K562 (cell line): ENCODE results near the gene PPM1H. TPM values are rescaled to one million over a fixed set of nuclear protein-coding genes. Genes with fewer than 3 reads are reported as not detected.

ENCODE experiments used
- ATAC-seq: fragments of 200-7000 bp; cut with Tn5 transposase; 3 replicates; pipeline ENCODE4 v1.9.1; 2020; ENCODE audit warnings: moderate library complexity
- BruUV-seq: library from RNA; stranded (reverse); fragments of 400-500 nt; replicated peaks from 2 replicates; lab custom pipeline; 2021; lab: Mats Ljungman, UMichigan
- CTCF ChIA-PET: fragments of 300-600 bp; formaldehyde crosslinking; extraction: SDS; loops from one replicate; lab custom pipeline; 2021; ENCODE audit warnings: low intra/inter-chr PET ratio; lab: Yijun Ruan, JAX
- POLR2A ChIA-PET: fragments of 300-600, 350-650 bp; sonication (Branson Sonifier 250); formaldehyde crosslinking; extraction: SDS; loops from one replicate; lab custom pipeline; 2021; ENCODE audit warnings: antibody characterized with exemption, inconsistent platforms; lab: Yijun Ruan, JAX
- DNase-seq, 4 experiments: peaks; one replicate each; pipeline versions ENCODE4 v3.0.0 to v3.0.0-alpha.2; 2011 to 2018; ENCODE audit warnings: low spot score in 3 of 4, mixed read lengths in 3 of 4; ENCODE audit errors: extremely low read depth in 1 of 4
- FAIRE-seq: peaks from 2 replicates; lab custom pipeline; 2011; peaks lifted over from hg19 to GRCh38; lab: Jason Lieb, UNC
- H2AFZ ChIP-seq: 2 replicates; pipeline ENCODE4 v1.6.0; 2011; ENCODE audit warnings: low read depth, low read length, control low read depth, inconsistent platforms
- H3K27ac ChIP-seq: fragments of 200-600 bp; 3 replicates; pipeline ENCODE4 v1.8.0; 2011; ENCODE audit warnings: low read depth, mild to moderate bottlenecking, control low read depth, inconsistent platforms, low read length, moderate library complexity, mixed read lengths; ENCODE audit errors: extremely low read depth
- H3K27me3 ChIP-seq, 2 experiments: fragments of 300-600 bp in 1 of 2; 2 replicates in 1 of 2; 3 replicates in 1 of 2; pipeline versions ENCODE4 v1.6.0 to v1.8.0; 2011; ENCODE audit warnings: inconsistent platforms in 2 of 2, low read length in 2 of 2, mild to moderate bottlenecking in 1 of 2, mixed read lengths in 1 of 2, moderate library complexity in 1 of 2; ENCODE audit not compliant: control insufficient read depth in 2 of 2, insufficient read depth in 2 of 2
- H3K36me3 ChIP-seq: fragments of 300-600 bp; 3 replicates; pipeline ENCODE4 v1.8.0; 2011; ENCODE audit warnings: mild to moderate bottlenecking, low read length, inconsistent platforms; ENCODE audit not compliant: control insufficient read depth, insufficient read depth
- H3K4me1 ChIP-seq, 2 experiments: fragments of 200-600 bp in 1 of 2; replicated peaks in 1 of 2; 2 replicates in 1 of 2; 3 replicates in 1 of 2; pipeline versions ENCODE4 v1.5.1 to v1.8.0; 2011; ENCODE audit warnings: inconsistent platforms in 2 of 2, low read length in 2 of 2, mild to moderate bottlenecking in 1 of 2, mixed read lengths in 1 of 2, moderate library complexity in 1 of 2; ENCODE audit not compliant: control insufficient read depth in 2 of 2, insufficient read depth in 2 of 2
- H3K4me2 ChIP-seq: 2 replicates; pipeline ENCODE4 v1.6.1; 2011; ENCODE audit warnings: low read length, control low read depth, inconsistent platforms, mixed read lengths; ENCODE audit not compliant: insufficient read depth
- H3K4me3 ChIP-seq: fragments of 200-600 bp; sonication (generic), shearing (Covaris generic); 2 replicates; pipeline ENCODE4 v1.5.1; 2016; ENCODE audit warnings: control low read depth, inconsistent platforms
- H3K79me2 ChIP-seq: fragments of 200-600 bp; 3 replicates; pipeline ENCODE4 v1.8.0; 2011; ENCODE audit warnings: low read length, inconsistent platforms; ENCODE audit not compliant: control insufficient read depth, insufficient read depth
- H3K9ac ChIP-seq, 2 experiments: 2 replicates each; pipeline versions ENCODE4 v1.6.0 to v1.6.1; 2011; ENCODE audit warnings: low read depth in 2 of 2, low read length in 2 of 2, control low read depth in 1 of 2, inconsistent platforms in 1 of 2, mild to moderate bottlenecking in 1 of 2, mixed read lengths in 1 of 2; ENCODE audit not compliant: insufficient read depth in 1 of 2
- H3K9me1 ChIP-seq: one replicate; pipeline ENCODE4 v1.6.0; 2011; ENCODE audit warnings: inconsistent platforms, mild to moderate bottlenecking, low read length, moderate library complexity; ENCODE audit not compliant: control insufficient read depth, insufficient read depth
- H3K9me3 ChIP-seq: replicated peaks from 2 replicates; pipeline ENCODE4 v1.5.1; 2011; ENCODE audit warnings: low read depth, low read length, inconsistent platforms; ENCODE audit not compliant: control insufficient read depth, insufficient read depth
- H4K20me1 ChIP-seq: replicated peaks from 2 replicates; pipeline ENCODE4 v1.6.1; 2011; ENCODE audit warnings: low read length, inconsistent platforms, mixed read lengths; ENCODE audit not compliant: control insufficient read depth, insufficient read depth
- AFF1 ChIP-seq, 2 experiments: fragments of 450-650 bp; IDR thresholded peaks; 2 replicates each; pipeline ENCODE4 v1.6.1; 2018; ENCODE audit warnings: mild to moderate bottlenecking in 2 of 2, low read depth in 1 of 2; ENCODE audit not compliant: partially characterized antibody in 2 of 2
- DIDO1 ChIP-seq: fragments of 450-650 bp; IDR thresholded peaks from 2 replicates; pipeline ENCODE4 v1.6.1; 2016; ENCODE audit warnings: low read depth, missing biosample characterization, missing genetic modification characterization
- GABPA ChIP-seq: fragments of 200-800 bp; sonication (Bioruptor generic); conservative IDR thresholded peaks from 2 replicates; pipeline ENCODE4 v1.6.1; 2016; ENCODE audit warnings: low read depth, missing genetic modification characterization, missing compliant biosample characterization
- GMEB1 ChIP-seq: fragments of 250-450 bp; sonication (Bioruptor Pico); IDR thresholded peaks from 2 replicates; pipeline ENCODE4 v1.4.0; 2020; ENCODE audit warnings: mild to moderate bottlenecking
- HDGF ChIP-seq: fragments of 450-650 bp; IDR thresholded peaks from 2 replicates; pipeline ENCODE4 v1.6.1; 2016
- MAFK ChIP-seq: IDR thresholded peaks from 2 replicates; pipeline ENCODE4 v1.6.1; 2011; ENCODE audit warnings: low read length, improper control_type of control experiment
- PREB ChIP-seq: sonication (generic); formaldehyde crosslinking; IDR thresholded peaks from 2 replicates; pipeline ENCODE4 v1.8.1; 2023; ENCODE audit warnings: mild to moderate bottlenecking, missing genetic modification reagents
- SUPT5H ChIP-seq: fragments of 450-650 bp; IDR thresholded peaks from 2 replicates; pipeline ENCODE4 v1.6.1; 2016
- WHSC1 ChIP-seq: IDR thresholded peaks from one replicate; pipeline ENCODE4 v1.6.1; 2012; ENCODE audit warnings: low read length, control low read depth, inconsistent platforms
- ZFPM2 ChIP-seq: fragments of 250-450 bp; sonication (Bioruptor Pico); IDR thresholded peaks from 2 replicates; pipeline ENCODE4 v1.5.1; 2022; ENCODE audit warnings: mild to moderate bottlenecking
- ZNF197 ChIP-seq: fragments of 200-800 bp; sonication (Bioruptor generic); IDR thresholded peaks from 2 replicates; pipeline ENCODE4 v1.6.1; 2016; ENCODE audit warnings: low read depth, missing genetic modification characterization, missing compliant biosample characterization
- ZNF253 ChIP-seq: fragments of 250-450 bp; sonication (Bioruptor Pico); conservative IDR thresholded peaks from 2 replicates; pipeline ENCODE4 v1.6.1; 2021; ENCODE audit warnings: mild to moderate bottlenecking
- ZNF449 ChIP-seq: fragments of 250-450 bp; sonication (Bioruptor Pico); IDR thresholded peaks from 2 replicates; pipeline ENCODE4 v1.8.0; 2022; ENCODE audit warnings: moderate library complexity, mild to moderate bottlenecking, inconsistent platforms
- WGBS: fragments of 100-300 bp; shearing (Covaris generic); methylation state at CpG from one replicate; pipeline ENCODE4 v1.1.6; 2016; ENCODE audit warnings: low coverage, mixed read lengths; ENCODE audit not compliant: insufficient coverage; ENCODE audit errors: missing lambda C conversion rate; 5-methylcytosine and 5-hydroxymethylcytosine counted together
- in situ Hi-C: fragments of 300-500 bp; cut with MboI; formaldehyde crosslinking; loops from 4 replicates; pipeline ENCODE4 v1.15.0; 2018; ENCODE audit warnings: inconsistent platforms, mixed read lengths
- intact Hi-C: fragments of 100-400 bp; cut with micrococcal nuclease; formaldehyde crosslinking; loops from 2 replicates; pipeline ENCODE4 v1.14.2; 2022
- polyA plus RNA-seq, 8 experiments: library from polyadenylated mRNA; depleted of rRNA in 4 of 8; stranded (reverse) in 5 of 8; unstranded in 3 of 8; fragments of >200 nt; fragmentation: Nextera tagmentation in 2 of 8; fragmentation: Illumina TruSeq in 1 of 8; extraction: Ambion mirVana in 2 of 8; extraction: Trizol in 1 of 8; gene quantifications; 2 replicates each; pipeline versions ENCODE4 v1.2.1 to v1.2.3, GENCODE V29; 2011 to 2014; ENCODE audit warnings: inconsistent platforms in 1 of 8, missing spikeins in 1 of 8
- total RNA-seq, 7 experiments: library from RNA; depleted of rRNA in 6 of 7; stranded (reverse); fragments of >200 nt in 6 of 7; fragmentation: Illumina TruSeq in 2 of 7; extraction: Trizol in 2 of 7; gene quantifications; 2 replicates each; pipeline versions ENCODE4 v1.2.1 to v1.2.3, GENCODE V29; 2011 to 2021; ENCODE audit warnings: low replicate concordance in 1 of 7

The PPM1H gene
- total and polyA plus RNA-seq, 9 of the 15 experiments (the other 6 are each of a cell fraction or from before 2014, with no cell fraction given), result 5.3 to 29.3 (median 11.3) TPM

- no peak for TF ChIP-seq PREB (CRISPR knock-in tag)
- no peak for TF ChIP-seq GABPA (tag)
- TF ChIP-seq ZFPM2 (CRISPR knock-in tag), result no peak
- TF ChIP-seq HDGF, result no peak
- TF ChIP-seq AFF1 (IDR thresholded peaks at IDR 0.05; ENCODE audit: low read depth in 1 of 2, partially characterized antibody in 2 of 2), result no peak
These were observed 299.3 kb downstream of the PPM1H start (continued) for GRCh38 chr12:62635649-62636048.

GRCh38 chr12:62632411-62632918 is 302.5 kb downstream of the PPM1H start:
- H3K9me3 ChIP-seq, result no peaks in the 10 kb centered on the region
- no peaks in the 10 kb centered on the region for H3K36me3 ChIP-seq
- no peak overlapping the region for H2AFZ ChIP-seq
- ChIA-PET CTCF (no interaction called here), POLR2A (no interaction called here)
- intact Hi-C loops, result no loop called here
- H3K27me3 ChIP-seq, result peaks cover 27 to 29% of the 10 kb centered on the region in 2 experiments
- DNase-seq, result no peak
- peaks cover 0 to 11% of the 10 kb centered on the region in 2 experiments; a peak in 2 of 5 replicates for H3K4me1 ChIP-seq
- no peak overlapping the region for H3K27ac ChIP-seq
- no TSS peak for BruUV-seq
- H4K20me1 ChIP-seq, result no peaks in the 10 kb centered on the region
- H3K4me2 ChIP-seq, result no peak overlapping the region
- FAIRE-seq, result no peak
- ATAC-seq, result no peak; the same call in 2 of the 3 replicates
- no peaks in the 10 kb centered on the region for H3K79me2 ChIP-seq
- in situ Hi-C loops, result no loop called here
- 44% methylated on average over 20 of the region's 22 CpGs for WGBS
- H3K9me1 ChIP-seq, result no peaks in the 10 kb centered on the region
- H3K9ac ChIP-seq, result no peak overlapping the region
- no peak overlapping the region for H3K4me3 ChIP-seq
- TF ChIP-seq GMEB1 (CRISPR knock-in tag) (no peak), ZNF253 (CRISPR knock-in tag) (no peak), WHSC1 (no peak), MAFK (no peak), ZNF197 (CRISPR knock-in tag) (no peak), ZNF449 (no peak), SUPT5H (no peak), DIDO1 (no peak)
